Endothelial cell of umbilical vein (primary cell): Measurements from ENCODE around the gene MED1. TPM values are rescaled to one million over a fixed set of nuclear protein-coding genes. Genes with fewer than 3 reads are reported as not detected.
"Not testable (repeated sequence)": the region's sequence is repeated elsewhere in the genome, so short reads cannot be mapped to it uniquely, and the experiment has no call there.

Source experiments
- BruUV-seq: library from RNA; stranded (reverse); fragments of 400-500 nt; replicated peaks from 2 replicates; lab custom pipeline; 2021; lab: Mats Ljungman, UMichigan
- CTCF ChIA-PET: fragments of 300-600, 350-600 bp; sonication (Branson Sonifier 250); formaldehyde crosslinking; loops from one replicate; lab custom pipeline; 2021; ENCODE audit warnings: antibody characterized with exemption, inconsistent platforms; lab: Charles Lee
- POLR2A ChIA-PET: fragments of 300-600, 350-600 bp; sonication (Branson Sonifier 250); formaldehyde crosslinking; loops from one replicate; lab custom pipeline; 2021; ENCODE audit warnings: antibody characterized with exemption, inconsistent platforms; lab: Charles Lee
- DNase-seq: peaks from one replicate; pipeline ENCODE4 v3.0.0-alpha.2; 2011; ENCODE audit warnings: low read depth, low spot score
- FAIRE-seq: peaks from 2 replicates; lab custom pipeline; 2011; peaks lifted over from hg19 to GRCh38; lab: Jason Lieb, UNC
- H2AFZ ChIP-seq: 2 replicates; pipeline ENCODE4 v1.6.0; 2012; ENCODE audit warnings: low read depth, low read length, control low read depth, inconsistent platforms
- H3K27ac ChIP-seq: 2 replicates; pipeline ENCODE4 v1.5.1; 2011; ENCODE audit warnings: low read depth, mild to moderate bottlenecking, control low read depth, low read length, moderate library complexity; ENCODE audit not compliant: insufficient read depth
- H3K27me3 ChIP-seq, 2 experiments: 2 replicates each; pipeline versions ENCODE4 v1.6.0 to v1.6.1; 2011; ENCODE audit warnings: low read length in 2 of 2, mixed read lengths in 1 of 2; ENCODE audit not compliant: control insufficient read depth in 2 of 2, insufficient read depth in 2 of 2
- H3K36me3 ChIP-seq, 2 experiments: 2 replicates in 1 of 2; 3 replicates in 1 of 2; pipeline ENCODE4 v1.5.1; 2011; ENCODE audit warnings: low read length in 2 of 2, mild to moderate bottlenecking in 1 of 2, moderate library complexity in 1 of 2; ENCODE audit not compliant: control insufficient read depth in 2 of 2, insufficient read depth in 2 of 2; ENCODE audit errors: extremely low read depth in 1 of 2
- H3K4me1 ChIP-seq: 3 replicates; pipeline ENCODE4 v1.5.1; 2011; ENCODE audit warnings: mild to moderate bottlenecking, low read length; ENCODE audit not compliant: control insufficient read depth, insufficient read depth; ENCODE audit errors: extremely low read depth
- H3K4me2 ChIP-seq: 2 replicates; pipeline ENCODE4 v1.6.1; 2011; ENCODE audit warnings: low read length, control low read depth, mixed read lengths; ENCODE audit not compliant: insufficient read depth
- H3K4me3 ChIP-seq, 3 experiments: fragments of 200-600 bp in 1 of 3; sonication (generic), shearing (Covaris generic) in 1 of 3; replicated peaks in 1 of 3; 2 replicates each; pipeline ENCODE4 v1.5.1; 2011 to 2016; ENCODE audit warnings: control low read depth in 3 of 3, low read length in 3 of 3, mild to moderate bottlenecking in 2 of 3, inconsistent platforms in 1 of 3, low read depth in 1 of 3, moderate library complexity in 1 of 3; ENCODE audit not compliant: insufficient read depth in 1 of 3
- H3K79me2 ChIP-seq: 2 replicates; pipeline ENCODE4 v1.6.0; 2012; ENCODE audit warnings: low read length, inconsistent platforms; ENCODE audit not compliant: control insufficient read depth, insufficient read depth
- H3K9ac ChIP-seq: replicated peaks from 2 replicates; pipeline ENCODE3; 2011; ENCODE audit warnings: low read length, control low read depth; ENCODE audit not compliant: insufficient read depth; ENCODE audit errors: extremely low read depth
- H3K9me1 ChIP-seq: replicated peaks from 3 replicates; pipeline ENCODE4 v1.6.0; 2011; ENCODE audit warnings: mild to moderate bottlenecking, low read length; ENCODE audit not compliant: control insufficient read depth, insufficient read depth; ENCODE audit errors: extremely low read depth
- H3K9me3 ChIP-seq: replicated peaks from 2 replicates; pipeline ENCODE4 v1.5.1; 2012; ENCODE audit warnings: low read length, inconsistent platforms; ENCODE audit not compliant: control insufficient read depth, insufficient read depth
- H4K20me1 ChIP-seq: replicated peaks from 2 replicates; pipeline ENCODE3; 2011; ENCODE audit warnings: mild to moderate bottlenecking, low read length; ENCODE audit not compliant: control insufficient read depth, insufficient read depth; ENCODE audit errors: extremely low read depth
- CTCF ChIP-seq, 2 donors: IDR thresholded peaks; 1 replicate in 1 of 2; 2 replicates in 1 of 2; pipeline ENCODE4 v1.5.1; 2011; ENCODE audit warnings: low read length in 2 of 2, mild to moderate bottlenecking in 2 of 2, moderate library complexity in 2 of 2, control low read depth in 1 of 2, inconsistent platforms in 1 of 2, low read depth in 1 of 2; ENCODE audit not compliant: insufficient read depth in 1 of 2; ENCODE audit errors: extremely low read depth in 1 of 2
- EZH2 ChIP-seq: IDR thresholded peaks from 2 replicates; pipeline ENCODE4 v1.6.1; 2012; ENCODE audit warnings: borderline replicate concordance, low read depth, mild to moderate bottlenecking, moderate library complexity, low read length, inconsistent platforms; ENCODE audit not compliant: severe bottlenecking
- GATA2 ChIP-seq: IDR thresholded peaks from 2 replicates; pipeline ENCODE4 v1.7.0; 2011; ENCODE audit warnings: low read depth, mild to moderate bottlenecking, moderate library complexity, mixed read lengths, low read length; ENCODE audit not compliant: insufficient read length, insufficient read depth
- JUN ChIP-seq: IDR thresholded peaks from 2 replicates; pipeline ENCODE4 v1.6.1; 2011; ENCODE audit warnings: borderline replicate concordance, low read depth; ENCODE audit not compliant: insufficient read length, insufficient read depth
- MAX ChIP-seq: IDR thresholded peaks from 2 replicates; pipeline ENCODE4 v1.6.1; 2011; ENCODE audit not compliant: insufficient read depth, insufficient read length
- MYC ChIP-seq: IDR thresholded peaks from one replicate; pipeline ENCODE4 v1.6.1; 2011; ENCODE audit warnings: mild to moderate bottlenecking, low read depth, low read length
- POLR2A ChIP-seq: IDR thresholded peaks from 2 replicates; pipeline ENCODE4 v1.6.1; 2012; ENCODE audit warnings: low read depth, mild to moderate bottlenecking, control low read depth, low read length
- POLR2AphosphoS5 ChIP-seq: IDR thresholded peaks from 2 replicates; pipeline ENCODE4 v1.6.1; 2012; ENCODE audit warnings: low read depth, mild to moderate bottlenecking, control low read depth, low read length, moderate library complexity; ENCODE audit not compliant: insufficient read depth
- dilution Hi-C: fragments of 300-500 bp; cut with MboI; formaldehyde crosslinking; loops from one replicate; pipeline ENCODE4 v1.15.0; 2019; ENCODE audit warnings: low sequenced_read_pairs; ENCODE audit not compliant: extremely low pct_ligation_motif_present
- intact Hi-C: fragments of 100-400 bp; cut with micrococcal nuclease; formaldehyde crosslinking; loops from one replicate; pipeline ENCODE4 v1.10.0; 2022
- polyA plus RNA-seq, 4 experiments: library from polyadenylated mRNA; depleted of rRNA in 3 of 4; stranded (reverse) in 3 of 4; unstranded in 1 of 4; fragments of >200 nt; gene quantifications; 2 replicates each; pipeline versions ENCODE4 v1.2.1 to v1.2.3, GENCODE V29; 2011 to 2012; ENCODE audit warnings: missing spikeins in 1 of 4
- total RNA-seq: library from RNA; stranded (reverse); gene quantifications from 2 replicates; pipeline ENCODE4 v1.2.3, GENCODE V29; 2021

Gene MED1
- total and polyA plus RNA-seq, 2 donors (not counting 3 experiments of a cell fraction or from before 2014, with no cell fraction given) = 19.8 to 46.2 TPM

GRCh38 chr17:39483506-39483905 is 32.4 kb upstream of the MED1 start:
- H3K4me3 ChIP-seq = no peak overlapping the region
- FAIRE-seq = no peak
- CTCF ChIA-PET = no interaction called here

GRCh38 chr17:39479631-39480030 is 28.6 kb upstream of the MED1 start:
- H3K27me3 ChIP-seq, BruUV-seq, H3K9ac ChIP-seq, DNase-seq, H3K4me3 ChIP-seq, H3K27ac ChIP-seq, H3K9me3 ChIP-seq, H3K36me3 ChIP-seq, H3K4me2 ChIP-seq, H3K79me2 ChIP-seq, FAIRE-seq, dilution Hi-C loops, H4K20me1 ChIP-seq, H2AFZ ChIP-seq, H3K4me1 ChIP-seq, H3K9me1 ChIP-seq: not testable (repeated sequence)
- intact Hi-C loops = loop anchor here (5.0 kb wide), 1 partner anchor 343 kb away; no protein-coding TSS in a partner anchor
- CTCF ChIA-PET = interaction anchor here (0.8 to 2.1 kb wide), 4 partner anchors 15 to 142 kb away, joined by 3 to 5 read pairs (median 4); partner anchors contain the start of gene CDK12
- POLR2A ChIA-PET = interaction anchor here (0.6 kb wide), 1 partner anchor 605 kb away, joined by 3 read pairs; no protein-coding TSS in a partner anchor

More at GRCh38 chr17:39483506-39483905, 32.4 kb upstream of the MED1 start:
- Histone ChIP-seq H3K79me2 (peaks cover 11% of the 10 kb centered on the region), H4K20me1 (no peaks in the 10 kb centered on the region), H3K27me3 (no peaks in the 10 kb centered on the region), H3K36me3 (peaks cover 3 to 4% of the 10 kb centered on the region in 2 experiments), H3K9ac (no peak overlapping the region), H2AFZ (no peak overlapping the region), H3K4me2 (no peak overlapping the region), H3K9me1 (no peaks in the 10 kb centered on the region), H3K4me1 (no peaks in the 10 kb centered on the region), H3K9me3 (no peaks in the 10 kb centered on the region), H3K27ac (no peak overlapping the region)
- no peak for TF ChIP-seq MAX
- no peak for TF ChIP-seq CTCF (IDR thresholded peaks at IDR 0.05; ENCODE audit: extremely low read depth in 1 of 2, insufficient read depth in 1 of 2, low read depth in 1 of 2, low read length in 2 of 2)
- no peak for TF ChIP-seq POLR2A
- no peak for TF ChIP-seq POLR2AphosphoS5
- no peak for TF ChIP-seq JUN
- no peak for TF ChIP-seq GATA2
- no peak for TF ChIP-seq EZH2
- no peak for TF ChIP-seq MYC
- DNase-seq = no peak
- intact Hi-C loops = no loop called here
- dilution Hi-C loops = no loop called here
- no TSS peak for BruUV-seq
- POLR2A ChIA-PET = no interaction called here
